Suprapubic skin (tissue), 4 donors: ENCODE measurements around the gene RASA4. TPM values are rescaled to one million over a fixed set of nuclear protein-coding genes. Genes with fewer than 3 reads are reported as not detected.
A peak's percentile ranks its signal among the peaks of the same experiment; 100 is the strongest.
"Not testable (repeated sequence)": the region's sequence is repeated elsewhere in the genome, so short reads cannot be mapped to it uniquely, and the experiment has no call there.

ENCODE experiments used
- DNase-seq, 2 donors: peaks; one replicate each; pipeline ENCODE4 v3.0.0-alpha.2; 2019; ENCODE audit warnings: low spot score in 2 of 2
- H3K27ac ChIP-seq: fragments of 200-600 bp; sonication (generic); one replicate; pipeline ENCODE4 v1.5.1; 2019
- H3K27me3 ChIP-seq: fragments of 200-600 bp; sonication (generic); one replicate; pipeline ENCODE4 v1.5.1; 2019
- H3K36me3 ChIP-seq: fragments of 200-600 bp; sonication (generic); one replicate; pipeline ENCODE4 v1.5.1; 2019
- H3K4me1 ChIP-seq: fragments of 200-600 bp; sonication (generic); one replicate; pipeline ENCODE4 v1.5.1; 2019
- H3K4me3 ChIP-seq: fragments of 200-600 bp; sonication (generic); one replicate; pipeline ENCODE4 v1.5.1; 2019; ENCODE audit warnings: mild to moderate bottlenecking
- H3K9me3 ChIP-seq: fragments of 200-600 bp; sonication (generic); one replicate; pipeline ENCODE4 v1.5.1; 2019
- CTCF ChIP-seq, 2 donors: fragments of 200-600 bp in 1 of 2; fragments of 450-650 bp in 1 of 2; sonication (generic) in 1 of 2; IDR thresholded peaks; one replicate each; pipeline ENCODE4 v1.5.1; 2016 to 2019; ENCODE audit warnings: antibody characterized with exemption in 2 of 2, mild to moderate bottlenecking in 1 of 2, moderate library complexity in 1 of 2
- POLR2AphosphoS5 ChIP-seq, 3 donors: sonication (generic); formaldehyde crosslinking; IDR thresholded peaks; one replicate each; pipeline ENCODE4 v1.6.1; 2017; ENCODE audit warnings: antibody characterized with exemption in 3 of 3
- WGBS: methylation state at CpG from one replicate; pipeline ENCODE4 v1.1.5; 2018; 5-methylcytosine and 5-hydroxymethylcytosine counted together
- total RNA-seq, 4 donors: library from RNA; depleted of rRNA; stranded (reverse); fragments of >200 nt; gene quantifications; one replicate each; pipeline ENCODE4 v1.1.0, GENCODE V29; 2016

Gene RASA4
- total RNA-seq, 4 donors from 2014 or later = 16.4 to 33.9 (median 23.6) TPM

GRCh38 chr7:102592477-102593019 lies 24.0 kb downstream of the RASA4 start:
- H3K9me3 ChIP-seq, H3K4me1 ChIP-seq, H3K36me3 ChIP-seq, H3K27me3 ChIP-seq, H3K4me3 ChIP-seq, H3K27ac ChIP-seq: not testable (repeated sequence)
- DNase-seq = peak; percentile 71 to 79
- 50% methylated on average over 9 of the region's 26 CpGs for WGBS

DNA sequence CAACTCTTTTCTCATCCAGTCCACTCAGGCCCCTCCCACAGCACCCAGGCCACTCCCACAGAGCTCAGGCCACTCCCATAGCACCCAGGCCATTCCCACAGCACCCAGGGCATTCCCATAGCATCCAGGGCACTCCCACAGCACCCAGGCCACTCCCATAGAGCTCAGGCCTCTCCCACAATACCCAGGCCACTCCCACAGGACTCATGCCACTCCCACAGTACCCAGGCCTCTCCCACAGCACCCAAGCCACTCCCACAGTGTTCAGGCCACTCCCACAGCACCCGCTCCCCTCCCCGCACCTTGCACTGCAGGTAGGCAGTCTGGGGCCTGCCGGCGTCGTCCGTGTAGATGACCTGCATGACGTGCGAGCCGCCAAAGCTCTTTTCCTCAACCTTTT lies 26.7 kb downstream of the RASA4 start:
- H3K27ac ChIP-seq, H3K27me3 ChIP-seq, H3K4me3 ChIP-seq, H3K4me1 ChIP-seq, H3K9me3 ChIP-seq, DNase-seq, H3K36me3 ChIP-seq: not testable (repeated sequence)
- WGBS = no CpG with 5 or more reads among the region's 9 CpGs

DNA sequence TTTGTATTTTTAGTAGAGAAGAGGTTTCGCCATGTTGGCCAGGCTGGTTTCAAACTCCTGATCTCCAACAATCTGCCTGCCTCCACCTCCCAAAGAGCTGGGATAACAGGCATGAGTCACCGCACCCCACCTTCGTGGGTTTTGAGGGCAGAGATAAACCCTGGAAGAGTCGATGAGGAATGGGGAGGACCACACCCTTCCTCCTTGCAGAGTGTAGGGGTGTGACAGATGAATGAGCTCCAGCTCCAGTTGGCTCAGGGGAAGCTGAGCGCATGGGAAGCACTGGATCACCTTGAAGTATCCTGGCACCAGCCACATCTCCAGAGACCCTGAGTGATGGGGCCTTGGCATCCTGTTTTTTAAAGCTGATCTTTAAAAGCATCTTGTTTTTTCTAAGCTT lies 33.1 kb downstream of the RASA4 start:
- H3K27me3 ChIP-seq, H3K27ac ChIP-seq, H3K9me3 ChIP-seq, H3K4me3 ChIP-seq, DNase-seq, H3K36me3 ChIP-seq, H3K4me1 ChIP-seq: not testable (repeated sequence)
- no CpG with 5 or more reads among the region's 5 CpGs for WGBS

DNA sequence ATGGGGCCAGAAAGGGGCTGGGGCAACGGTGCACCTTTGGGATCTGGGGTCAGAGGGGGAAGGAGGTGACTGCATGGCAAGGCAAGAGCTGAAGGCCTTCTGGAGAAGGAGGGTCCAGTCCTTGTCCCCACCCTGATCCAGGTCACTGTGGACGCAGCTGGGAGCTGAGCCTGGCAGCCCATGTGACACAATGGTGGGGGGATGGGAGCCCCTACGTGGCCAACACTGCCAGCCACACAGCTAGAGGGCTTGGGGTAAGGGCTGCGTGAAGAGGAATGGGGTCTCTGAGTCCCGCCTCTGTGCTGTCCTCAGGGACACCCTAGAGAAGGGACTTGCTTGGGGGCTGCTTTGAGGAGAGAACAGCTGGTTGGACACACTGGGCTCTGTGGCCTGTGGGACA lies 34.8 kb downstream of the RASA4 start:
- not testable (repeated sequence) for H3K27ac ChIP-seq, H3K4me3 ChIP-seq, DNase-seq, H3K36me3 ChIP-seq, H3K27me3 ChIP-seq, H3K4me1 ChIP-seq, H3K9me3 ChIP-seq
- WGBS = no CpG with 5 or more reads among the region's 5 CpGs

- H3K27me3 ChIP-seq, H3K4me1 ChIP-seq, H3K4me3 ChIP-seq, DNase-seq, H3K27ac ChIP-seq, H3K36me3 ChIP-seq, H3K9me3 ChIP-seq: not testable (repeated sequence)
- no CpG with 5 or more reads among the region's 5 CpGs for WGBS
These were observed 38.1 kb downstream of the RASA4 start for GRCh38 chr7:102578486-102578885.

GRCh38 chr7:102577315-102578240 lies 39.0 kb downstream of the RASA4 start:
- DNase-seq, H3K4me1 ChIP-seq, H3K4me3 ChIP-seq, H3K27ac ChIP-seq, H3K9me3 ChIP-seq, H3K36me3 ChIP-seq, H3K27me3 ChIP-seq: not testable (repeated sequence)
- 82% methylated on average over 5 of the region's 7 CpGs for WGBS

DNA sequence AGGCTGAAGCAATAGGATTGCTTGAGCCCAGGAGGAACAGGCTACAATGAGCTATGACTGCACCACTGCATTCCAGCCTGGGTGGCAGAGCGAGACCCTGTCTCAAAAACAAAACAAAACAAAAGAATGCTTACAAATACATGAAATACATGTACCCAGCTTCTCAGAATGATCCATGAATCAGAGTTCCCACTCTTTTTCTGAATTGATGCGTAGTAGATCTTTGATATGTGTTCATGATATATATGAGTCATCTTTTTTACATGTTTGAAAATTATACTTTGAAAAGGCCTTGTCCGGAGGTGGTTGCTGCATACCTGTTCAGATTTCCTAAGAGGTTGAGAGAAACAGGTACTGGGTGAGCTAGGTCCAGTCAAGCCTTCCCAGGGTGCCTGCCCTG lies 40.2 kb downstream of the RASA4 start:
- not testable (repeated sequence) for H3K27ac ChIP-seq, DNase-seq, H3K27me3 ChIP-seq, H3K4me3 ChIP-seq, H3K4me1 ChIP-seq, H3K36me3 ChIP-seq, H3K9me3 ChIP-seq
- WGBS = no CpG with 5 or more reads among the region's 3 CpGs

GRCh38 chr7:102574607-102575006 lies 41.9 kb downstream of the RASA4 start:
- no CpG with 5 or more reads among the region's 6 CpGs for WGBS
- not testable (repeated sequence) for H3K27ac ChIP-seq, H3K4me1 ChIP-seq, DNase-seq, H3K9me3 ChIP-seq, H3K4me3 ChIP-seq, H3K36me3 ChIP-seq, H3K27me3 ChIP-seq

- peak in 2 of 3 donors; percentile 58 to 64 for TF ChIP-seq POLR2AphosphoS5 (IDR thresholded peaks at IDR 0.05)
- peak in 1 of 2 donors; percentile 68 for TF ChIP-seq CTCF (IDR thresholded peaks at IDR 0.05)
- not testable (repeated sequence) for H3K9me3 ChIP-seq, H3K4me1 ChIP-seq, H3K27me3 ChIP-seq, H3K36me3 ChIP-seq
- WGBS = 0% methylated on average over 30 of the region's 64 CpGs
- Histone ChIP-seq H3K4me3 (peak within 1 kb of the TSS; percentile 59), H3K27ac (peak within 1 kb of the TSS; percentile 30)
- peak; percentile 95 to 99 for DNase-seq
These were observed 44.0 kb downstream of the RASA4 start, which contains the start of gene POLR2J3 for GRCh38 chr7:102572261-102573239. Gene POLR2J3, minus strand, starts transcription at chr7:102572583. Its CDS starts 62 bp downstream, at chr7:102572521.

DNA sequence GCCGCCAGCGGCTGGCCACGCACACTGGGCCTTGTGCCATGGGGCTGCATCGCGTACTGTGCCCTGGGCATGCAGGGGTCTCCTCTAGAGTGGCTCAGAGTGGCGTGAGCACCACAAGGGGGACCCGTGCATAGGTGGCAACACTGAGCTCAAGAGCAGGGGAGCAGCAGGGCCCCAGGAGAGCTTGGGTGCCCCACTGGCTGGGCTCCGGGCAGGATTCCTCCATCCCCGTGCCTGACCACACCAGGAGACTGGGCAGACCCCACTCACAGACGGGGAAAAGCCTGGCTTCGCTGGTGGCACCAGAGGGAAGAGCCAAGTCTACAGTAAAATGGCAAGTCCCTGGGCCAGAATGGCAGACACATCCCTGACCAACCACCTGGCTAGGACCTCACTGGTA lies 47.9 kb downstream of the RASA4 start:
- no CpG with 5 or more reads among the region's 11 CpGs for WGBS
- DNase-seq = peak in 1 of 2 donors; percentile 23
- not testable (repeated sequence) for H3K27me3 ChIP-seq, H3K4me1 ChIP-seq, H3K9me3 ChIP-seq, H3K36me3 ChIP-seq, H3K4me3 ChIP-seq, H3K27ac ChIP-seq

DNA sequence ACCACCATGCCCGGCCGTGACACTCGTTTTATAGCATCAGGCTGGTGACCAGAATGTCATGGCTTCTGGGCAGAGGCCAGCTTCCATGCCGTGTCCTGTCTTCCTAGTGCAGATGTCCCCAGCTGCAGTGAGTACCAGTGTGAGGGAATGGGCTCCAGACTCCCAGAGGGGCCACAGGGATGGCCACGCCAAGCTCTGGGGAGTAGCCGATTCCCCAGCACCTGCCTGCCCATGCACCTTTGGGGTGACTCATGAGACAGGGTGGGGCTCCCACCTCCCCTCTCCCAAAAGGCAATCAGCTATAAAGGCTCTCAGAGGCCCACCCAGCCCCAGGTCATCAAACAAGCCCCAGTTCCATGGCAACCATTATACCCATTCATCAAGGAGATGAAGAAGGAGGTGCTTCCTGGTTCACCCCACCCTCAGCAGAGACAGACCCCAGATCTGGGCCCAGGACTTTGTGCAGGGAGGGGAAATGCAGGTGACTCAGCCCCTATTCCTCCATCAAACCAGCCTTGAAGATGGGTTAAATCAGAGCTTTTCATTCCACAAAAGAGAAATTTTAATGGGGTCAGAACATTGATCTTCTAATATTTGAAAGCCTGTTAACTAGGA lies 65.6 kb downstream of the RASA4 start, which contains the start of gene SPDYE2:
SPDYE2 (plus strand) TSS at position 419 of the 615 bp plus-strand sequence. CDS start 2,030 bp downstream, outside the sequence.
- H3K27ac ChIP-seq, H3K4me3 ChIP-seq, DNase-seq, H3K4me1 ChIP-seq, H3K27me3 ChIP-seq, H3K36me3 ChIP-seq, H3K9me3 ChIP-seq: not testable (repeated sequence)
- WGBS = no CpG with 5 or more reads among the region's 6 CpGs

DNA sequence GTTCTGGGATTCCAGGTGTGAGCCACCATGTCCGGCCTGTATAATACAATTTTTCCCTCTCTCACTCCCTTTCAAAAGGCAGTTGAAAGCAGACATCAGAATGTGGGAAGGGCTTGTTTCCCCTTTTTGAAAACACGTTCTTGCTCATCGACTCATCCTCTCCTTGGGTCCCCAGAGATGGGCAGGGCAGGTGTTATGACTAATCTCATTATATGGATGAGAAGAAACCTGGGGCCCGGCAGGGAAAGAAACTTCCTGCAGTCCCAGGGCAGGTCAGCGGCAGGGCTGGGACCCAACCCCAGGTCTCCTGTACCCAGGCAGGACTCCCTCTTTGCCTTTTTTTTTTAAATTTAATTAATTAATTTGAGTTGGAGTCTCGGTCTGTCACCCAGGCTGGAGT lies 70.2 kb downstream of the RASA4 start:
- H3K9me3 ChIP-seq, H3K36me3 ChIP-seq, H3K27me3 ChIP-seq, H3K4me1 ChIP-seq, H3K27ac ChIP-seq, H3K4me3 ChIP-seq: not testable (repeated sequence)
- peak in 1 of 2 donors; percentile 26 for DNase-seq
- WGBS = no CpG with 5 or more reads among the region's 6 CpGs
